CD4-positive, alpha-beta T cell treated with Interleukin-4 for 1 hour (primary cell): ENCODE measurements around the gene DLEU7.

ENCODE experiments used
- DNase-seq, 2 donors: peaks; one replicate each; pipeline ENCODE4 v3.0.0-alpha.2; 2020 to 2022

Gene DLEU7

DNA sequence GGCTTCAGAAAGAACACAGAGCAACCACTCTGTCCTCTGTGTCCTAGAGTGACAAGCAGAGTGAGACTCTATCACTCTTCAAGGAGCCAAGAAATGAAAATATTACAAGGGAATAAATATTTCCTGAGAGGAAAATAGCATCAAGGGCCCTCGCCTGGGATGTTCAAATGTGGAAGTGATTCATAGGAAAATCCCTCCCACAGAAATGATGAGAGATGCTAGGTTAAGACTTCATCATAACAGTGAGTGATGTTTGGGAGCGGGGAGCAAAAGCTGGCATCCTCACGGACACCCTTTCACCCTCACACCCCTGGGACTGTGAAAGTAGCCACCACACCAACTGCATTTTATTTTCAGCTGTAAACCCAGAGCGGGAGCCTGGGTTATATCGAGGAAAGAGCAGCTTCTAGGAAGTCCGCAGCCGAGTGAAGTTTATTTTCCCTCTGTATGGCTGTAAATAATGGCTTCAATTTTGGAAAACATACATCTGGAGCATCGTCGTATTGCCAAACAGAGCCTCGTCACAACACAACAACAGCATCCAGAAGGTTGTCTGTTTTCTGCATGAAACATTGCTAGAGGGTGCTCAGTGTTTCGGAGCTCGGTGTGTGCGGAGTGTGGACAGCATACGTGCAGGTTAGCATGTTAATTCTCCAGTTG lies 54.8 kb downstream of the DLEU7 start:
- no peak for DNase-seq

DNA sequence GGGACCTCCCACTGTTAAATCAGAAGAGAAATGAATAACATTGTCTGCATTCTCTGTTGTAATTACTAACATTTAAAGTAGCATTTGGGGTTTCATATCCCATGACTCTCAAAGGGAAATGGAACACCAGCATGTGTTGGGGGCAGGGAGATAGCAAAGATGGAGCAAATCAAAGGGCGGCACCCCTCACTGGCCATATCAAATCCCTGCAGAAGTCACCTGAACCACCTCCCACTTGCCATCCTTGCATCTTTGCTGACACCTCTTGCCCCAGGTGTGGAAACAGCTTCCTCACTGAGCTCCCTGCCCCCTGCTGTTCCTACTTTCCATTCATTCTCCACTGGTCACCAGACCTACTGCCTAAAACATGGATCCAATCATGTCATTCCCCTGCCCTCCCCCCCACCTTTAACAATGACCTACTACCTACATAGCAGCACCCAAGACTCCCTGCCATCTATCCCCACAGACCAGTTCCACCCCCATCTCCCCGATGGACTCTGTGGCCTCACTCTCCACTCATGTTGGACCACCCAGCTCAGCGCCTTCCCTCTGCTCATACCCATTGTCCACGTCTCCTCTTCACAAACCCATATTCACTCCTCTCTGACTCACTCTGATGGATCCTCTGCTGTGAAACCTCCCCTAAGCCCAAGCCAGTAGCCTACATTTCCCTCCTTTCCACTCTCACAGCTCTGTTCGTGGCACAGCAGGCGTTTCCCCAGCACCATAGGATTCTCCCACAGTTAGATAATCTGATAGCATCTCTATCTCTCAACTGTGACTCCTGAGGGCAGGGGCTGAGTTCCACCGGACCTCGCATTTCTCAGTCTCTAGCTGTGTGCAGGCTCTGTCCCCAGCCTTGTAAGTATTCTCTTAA lies 55.9 kb downstream of the DLEU7 start:
- no peak for DNase-seq

DNA sequence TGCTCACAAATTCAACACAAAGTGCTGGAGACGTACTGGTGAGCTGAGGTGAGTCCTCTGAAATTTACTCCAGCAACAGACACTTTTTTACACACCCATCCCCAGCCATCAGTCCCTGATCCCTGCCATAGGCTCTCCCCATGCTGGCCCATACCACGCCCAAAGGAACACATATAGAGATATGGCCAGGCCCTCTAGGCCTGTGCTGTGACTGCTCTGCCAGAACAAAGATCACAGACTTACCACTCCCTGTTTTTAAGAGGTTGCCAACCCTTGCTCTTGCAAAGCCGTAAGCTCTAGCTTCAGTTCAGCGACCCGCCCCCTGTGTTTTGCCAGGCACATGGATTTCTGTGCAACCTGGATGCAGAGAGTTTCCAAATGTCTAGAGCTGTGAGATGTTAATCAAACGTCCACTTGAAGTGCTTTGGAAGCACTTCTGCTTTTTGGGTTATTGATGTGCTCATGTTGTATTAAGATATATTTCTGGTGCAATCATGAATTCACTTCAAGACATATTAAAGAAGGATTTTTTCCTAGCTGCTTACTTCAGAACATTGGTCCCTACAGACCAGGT lies 59.7 kb downstream of the DLEU7 start:
- DNase-seq, result no peak

DNA sequence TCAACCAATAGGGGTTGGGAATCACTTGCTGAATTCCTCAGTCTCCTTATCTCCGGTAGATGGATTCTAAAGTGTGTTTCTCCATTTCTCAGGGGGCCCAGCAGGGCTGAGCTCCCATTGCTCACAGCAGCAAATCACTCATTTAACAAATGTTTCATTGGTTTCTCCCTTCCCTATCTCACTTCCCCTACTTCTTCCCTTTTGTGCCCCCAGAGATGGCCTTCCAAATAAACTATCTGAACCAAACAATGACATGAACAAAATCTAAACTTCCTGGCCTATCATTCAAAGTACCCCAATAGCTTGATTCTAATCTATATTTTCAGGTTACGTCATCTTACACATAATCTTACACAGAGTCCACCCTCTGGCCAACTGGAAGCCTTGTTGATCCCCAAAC lies 60.4 kb downstream of the DLEU7 start:
- no peak for DNase-seq

DNA sequence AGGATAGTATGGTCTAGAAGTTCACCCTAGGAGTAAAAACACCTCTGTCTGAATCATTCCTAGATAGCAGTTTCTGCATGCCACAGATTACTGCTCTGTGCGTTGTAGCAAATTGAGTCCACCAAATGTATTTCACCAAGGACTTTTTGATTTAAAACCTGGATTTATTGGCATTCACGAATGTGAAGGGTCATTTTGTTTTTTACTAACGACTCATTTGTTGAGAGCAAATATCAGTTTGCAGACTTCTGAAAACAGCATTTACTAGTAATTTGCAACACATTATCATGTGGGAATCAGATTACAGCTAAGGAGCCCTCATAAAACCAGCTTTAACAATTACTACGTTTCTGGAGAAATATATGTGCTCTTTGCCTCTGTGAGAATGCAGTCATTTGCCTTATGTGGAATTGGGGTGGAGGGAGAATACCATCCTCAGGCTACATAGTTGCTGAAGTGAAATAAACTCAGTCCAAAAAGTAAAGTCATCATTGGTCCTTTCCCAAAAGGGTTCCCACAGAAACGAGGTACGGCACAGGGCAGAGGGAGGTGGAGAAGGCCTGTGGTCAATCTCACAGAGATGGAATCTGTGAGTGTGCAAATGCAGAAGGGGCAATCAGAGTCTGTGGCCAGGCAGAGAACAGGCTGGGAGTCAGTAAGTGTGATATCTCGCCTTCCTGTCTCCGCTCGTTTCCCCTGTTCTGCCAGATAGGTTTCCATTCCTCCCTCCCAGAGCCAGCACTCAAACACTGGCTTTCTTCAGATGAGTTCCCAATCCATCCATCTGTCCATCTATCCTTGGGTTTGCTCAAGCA lies 63.1 kb downstream of the DLEU7 start:
- no peak for DNase-seq

DNA sequence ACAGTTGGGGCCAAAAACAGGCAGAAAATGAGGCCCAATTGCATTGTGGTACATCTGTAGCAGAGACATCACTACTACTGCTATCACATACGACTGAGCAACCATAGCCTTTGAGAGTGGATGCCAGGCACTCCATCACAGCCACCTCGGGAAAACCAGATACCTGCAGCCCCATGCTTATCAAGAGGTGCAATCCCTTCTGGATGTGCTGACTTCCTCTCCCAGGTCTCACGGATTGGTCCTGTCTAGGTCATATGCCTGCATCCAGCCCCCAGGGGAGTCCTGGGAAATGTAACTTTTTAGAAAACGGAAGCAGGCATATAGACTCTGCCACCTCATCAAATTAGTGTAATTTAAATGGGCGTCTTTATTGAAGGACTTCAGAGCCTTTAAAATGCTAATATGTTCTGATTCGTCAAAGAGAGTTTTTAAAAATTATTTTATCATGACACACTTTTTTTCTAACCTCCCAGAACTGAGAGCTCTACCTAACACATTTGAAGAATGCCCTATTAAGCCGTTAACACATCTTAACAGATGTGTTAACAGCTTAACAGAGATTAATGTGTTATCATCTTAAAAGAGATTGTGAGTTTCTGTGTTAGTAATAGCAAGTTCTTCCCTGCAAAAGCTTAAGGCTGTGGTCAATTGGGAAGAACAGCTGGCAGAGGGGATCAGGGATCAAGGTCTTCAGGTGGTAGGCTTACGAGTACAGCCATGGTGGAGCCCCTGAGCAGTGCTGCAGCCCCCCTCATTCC lies 63.9 kb downstream of the DLEU7 start:
- no peak for DNase-seq
